HEK293 (cell line): ENCODE data around the gene TIAL1.

Source experiments
- CTCF ChIA-PET: fragments of 350-600 bp; formaldehyde crosslinking; extraction: SDS; loops from one replicate; lab custom pipeline; 2021; ENCODE audit warnings: antibody characterized with exemption; lab: Yijun Ruan, JAX
- POLR2A ChIA-PET: fragments of 300-600 bp; formaldehyde crosslinking; extraction: SDS; loops from one replicate; lab custom pipeline; 2020; ENCODE audit warnings: antibody characterized with exemption, inconsistent platforms; lab: Yijun Ruan, JAX
- H3K27ac ChIP-seq: fragments of 200-500 bp; sonication (Bioruptor generic); 2 replicates; pipeline ENCODE4 v1.5.1; 2014; ENCODE audit warnings: low read depth, low read length, control low read depth, inconsistent platforms; ENCODE audit errors: extremely low read depth
- H3K36me3 ChIP-seq, 2 experiments: fragments of 200-500 bp in 1 of 2; sonication (Bioruptor generic) in 1 of 2; 1 replicate in 1 of 2; 2 replicates in 1 of 2; pipeline ENCODE4 v1.5.1; 2014 to 2017; ENCODE audit warnings: inconsistent platforms in 2 of 2, low read length in 2 of 2; ENCODE audit not compliant: control insufficient read depth in 2 of 2, insufficient read depth in 1 of 2
- H3K4me1 ChIP-seq: fragments of 200-500 bp; sonication (Bioruptor generic); 2 replicates; pipeline ENCODE4 v1.5.1; 2014; ENCODE audit warnings: mild to moderate bottlenecking, low read length, inconsistent platforms; ENCODE audit not compliant: control insufficient read depth, insufficient read depth
- H3K4me3 ChIP-seq: 2 replicates; pipeline ENCODE4 v1.5.1; 2011; ENCODE audit warnings: low read depth, mild to moderate bottlenecking, control low read depth, low read length, moderate library complexity
- H3K9me3 ChIP-seq: fragments of 200-500 bp; sonication (Bioruptor generic); 2 replicates; pipeline ENCODE4 v1.5.1; 2014; ENCODE audit warnings: low read depth, low read length, inconsistent platforms; ENCODE audit not compliant: control insufficient read depth, insufficient read depth
- KLF7 ChIP-seq: fragments of 450-650 bp; formaldehyde crosslinking; IDR thresholded peaks from 2 replicates; pipeline ENCODE4 v1.5.1; 2016; ENCODE audit warnings: missing biosample characterization, missing genetic modification characterization, borderline replicate concordance
- SCRT1 ChIP-seq: fragments of 450-650 bp; formaldehyde crosslinking; IDR thresholded peaks from 2 replicates; pipeline ENCODE4 v1.5.1; 2016; ENCODE audit warnings: missing biosample characterization, missing genetic modification characterization, borderline replicate concordance
- SETDB1 ChIP-seq: IDR thresholded peaks from one replicate; pipeline ENCODE4 v1.6.1; 2017; ENCODE audit warnings: mild to moderate bottlenecking, low read length, moderate library complexity, mixed read lengths; ENCODE audit not compliant: insufficient read length
- TSHZ1 ChIP-seq: fragments of 450-650 bp; formaldehyde crosslinking; IDR thresholded peaks from 2 replicates; pipeline ENCODE4 v1.5.1; 2016; ENCODE audit warnings: missing biosample characterization, missing genetic modification characterization, borderline replicate concordance
- YY1 ChIP-seq: fragments of 450-650 bp; formaldehyde crosslinking; IDR thresholded peaks from 2 replicates; pipeline ENCODE4 v1.5.1; 2018; ENCODE audit warnings: missing biosample characterization, missing genetic modification characterization
- ZBTB20 ChIP-seq: fragments of 450-650 bp; formaldehyde crosslinking; IDR thresholded peaks from 2 replicates; pipeline ENCODE4 v1.5.1; 2016; ENCODE audit warnings: missing biosample characterization, missing genetic modification characterization
- ZBTB21 ChIP-seq: fragments of 450-650 bp; formaldehyde crosslinking; IDR thresholded peaks from 2 replicates; pipeline ENCODE4 v1.5.1; 2017; ENCODE audit warnings: missing biosample characterization, missing genetic modification characterization
- ZNF114 ChIP-seq: fragments of 450-650 bp; formaldehyde crosslinking; IDR thresholded peaks from 2 replicates; pipeline ENCODE4 v1.5.0; 2017; ENCODE audit warnings: missing biosample characterization, missing genetic modification characterization
- ZNF155 ChIP-seq: fragments of 450-650 bp; formaldehyde crosslinking; IDR thresholded peaks from 2 replicates; pipeline ENCODE4 v1.5.1; 2016; ENCODE audit warnings: missing biosample characterization, missing genetic modification characterization
- ZNF19 ChIP-seq: fragments of 450-650 bp; formaldehyde crosslinking; IDR thresholded peaks from 2 replicates; pipeline ENCODE4; 2016; ENCODE audit warnings: missing biosample characterization, missing genetic modification characterization, low read depth
- ZNF341 ChIP-seq: fragments of 450-650 bp; formaldehyde crosslinking; IDR thresholded peaks from 2 replicates; pipeline ENCODE4; 2016; ENCODE audit warnings: low read depth, missing biosample characterization, missing genetic modification characterization
- ZNF580 ChIP-seq: fragments of 450-650 bp; formaldehyde crosslinking; IDR thresholded peaks from 2 replicates; pipeline ENCODE4 v1.5.1; 2016; ENCODE audit warnings: missing biosample characterization, missing genetic modification characterization
- ZNF692 ChIP-seq: fragments of 450-650 bp; formaldehyde crosslinking; IDR thresholded peaks from 2 replicates; pipeline ENCODE4 v1.5.1; 2016; ENCODE audit warnings: missing biosample characterization, missing genetic modification characterization
- ZNF785 ChIP-seq: fragments of 450-650 bp; formaldehyde crosslinking; IDR thresholded peaks from 2 replicates; pipeline ENCODE4 v1.5.1; 2016; ENCODE audit warnings: missing biosample characterization, missing genetic modification characterization
- TF ChIP-seq, protein P1 (sequence below): fragments of 450-650 bp; formaldehyde crosslinking; IDR thresholded peaks from 2 replicates; pipeline ENCODE4 v1.5.1; 2016; ENCODE audit warnings: missing biosample characterization, missing genetic modification characterization
- TF ChIP-seq, protein P2 (sequence below): fragments of 450-650 bp; formaldehyde crosslinking; IDR thresholded peaks from 2 replicates; pipeline ENCODE4 v1.5.1; 2016; ENCODE audit warnings: missing biosample characterization, missing genetic modification characterization

The TIAL1 gene

GRCh38 chr10:119535837-119536507 is 60.8 kb downstream of the TIAL1 start:
- CTCF ChIA-PET = interaction anchor here (0.6 kb wide), 1 partner anchor 813 kb away, joined by 3 read pairs; no protein-coding TSS in a partner anchor
- POLR2A ChIA-PET = no interaction called here
- Histone ChIP-seq H3K9me3 (no peaks in the 10 kb centered on the region), H3K4me1 (peaks cover 12% of the 10 kb centered on the region; the same call in 1 of the 2 replicates), H3K4me3 (no peak overlapping the region), H3K36me3 (no peaks in the 10 kb centered on the region; a peak in 1 of 3 replicates), H3K27ac (no peak overlapping the region)
- TF ChIP-seq ZBTB21 (tag by site-specific recombination) = no peak
- TF ChIP-seq, protein P1, sequence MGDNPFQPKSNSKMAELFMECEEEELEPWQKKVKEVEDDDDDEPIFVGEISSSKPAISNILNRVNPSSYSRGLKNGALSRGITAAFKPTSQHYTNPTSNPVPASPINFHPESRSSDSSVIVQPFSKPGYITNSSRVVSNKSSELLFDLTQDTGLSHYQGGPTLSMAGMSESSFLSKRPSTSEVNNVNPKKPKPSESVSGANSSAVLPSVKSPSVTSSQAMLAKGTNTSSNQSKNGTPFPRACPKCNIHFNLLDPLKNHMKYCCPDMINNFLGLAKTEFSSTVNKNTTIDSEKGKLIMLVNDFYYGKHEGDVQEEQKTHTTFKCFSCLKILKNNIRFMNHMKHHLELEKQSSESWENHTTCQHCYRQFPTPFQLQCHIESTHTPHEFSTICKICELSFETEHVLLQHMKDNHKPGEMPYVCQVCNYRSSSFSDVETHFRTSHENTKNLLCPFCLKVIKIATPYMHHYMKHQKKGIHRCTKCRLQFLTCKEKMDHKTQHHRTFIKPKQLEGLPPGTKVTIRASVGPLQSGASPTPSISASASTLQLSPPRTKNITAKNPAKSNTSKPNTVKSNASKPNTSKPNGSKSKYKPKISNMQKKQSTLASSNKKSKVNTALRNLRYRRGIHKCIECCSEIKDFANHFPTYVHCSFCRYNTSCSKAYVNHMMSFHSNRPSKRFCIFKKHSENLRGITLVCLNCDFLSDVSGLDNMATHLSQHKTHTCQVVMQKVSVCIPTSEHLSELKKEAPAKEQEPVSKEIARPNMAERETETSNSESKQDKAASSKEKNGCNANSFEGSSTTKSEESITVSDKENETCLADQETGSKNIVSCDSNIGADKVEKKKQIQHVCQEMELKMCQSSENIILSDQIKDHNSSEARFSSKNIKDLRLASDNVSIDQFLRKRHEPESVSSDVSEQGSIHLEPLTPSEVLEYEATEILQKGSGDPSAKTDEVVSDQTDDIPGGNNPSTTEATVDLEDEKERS (tag by site-specific recombination) = no peak
- no peak for TF ChIP-seq ZNF580 (tag by site-specific recombination)
- TF ChIP-seq KLF7 (tag by site-specific recombination) = no peak
- TF ChIP-seq ZNF692 (tag by site-specific recombination) = no peak
- TF ChIP-seq ZNF785 (tag by site-specific recombination) = no peak
- no peak for TF ChIP-seq ZNF114
- TF ChIP-seq TSHZ1 (tag by site-specific recombination) = no peak
- TF ChIP-seq, protein P2, sequence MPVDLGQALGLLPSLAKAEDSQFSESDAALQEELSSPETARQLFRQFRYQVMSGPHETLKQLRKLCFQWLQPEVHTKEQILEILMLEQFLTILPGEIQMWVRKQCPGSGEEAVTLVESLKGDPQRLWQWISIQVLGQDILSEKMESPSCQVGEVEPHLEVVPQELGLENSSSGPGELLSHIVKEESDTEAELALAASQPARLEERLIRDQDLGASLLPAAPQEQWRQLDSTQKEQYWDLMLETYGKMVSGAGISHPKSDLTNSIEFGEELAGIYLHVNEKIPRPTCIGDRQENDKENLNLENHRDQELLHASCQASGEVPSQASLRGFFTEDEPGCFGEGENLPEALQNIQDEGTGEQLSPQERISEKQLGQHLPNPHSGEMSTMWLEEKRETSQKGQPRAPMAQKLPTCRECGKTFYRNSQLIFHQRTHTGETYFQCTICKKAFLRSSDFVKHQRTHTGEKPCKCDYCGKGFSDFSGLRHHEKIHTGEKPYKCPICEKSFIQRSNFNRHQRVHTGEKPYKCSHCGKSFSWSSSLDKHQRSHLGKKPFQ (tag by site-specific recombination) = no peak
- no peak for TF ChIP-seq ZNF155 (tag by site-specific recombination)
- no peak for TF ChIP-seq SCRT1 (tag by site-specific recombination)
- TF ChIP-seq ZNF19 = no peak
- no peak for TF ChIP-seq SETDB1
- no peak for TF ChIP-seq ZBTB20 (tag by site-specific recombination)
- TF ChIP-seq YY1 (tag by site-specific recombination) = no peak
- TF ChIP-seq ZNF341 (tag by site-specific recombination) = no peak
